Measurements from ENCODE around the gene SLC39A11.
"Not testable (repeated sequence)": the region's sequence is repeated elsewhere in the genome, so short reads cannot be mapped to it uniquely, and the experiment has no call there.

SLC39A11 gene

GRCh38 chr17:73071066-73071999 is 21.2 kb downstream of the SLC39A11 start:
- no peak for DNase-seq (ENCODE audit: low read depth in 2 of 2)

GRCh38 chr17:73069841-73070240 is 22.6 kb downstream of the SLC39A11 start:
- DNase-seq (ENCODE audit: low read depth in 2 of 2): no peak

- DNase-seq (ENCODE audit: low read depth in 2 of 2): no peak
Observed at GRCh38 chr17:73069164-73069770, 23.2 kb downstream of the SLC39A11 start.

DNA sequence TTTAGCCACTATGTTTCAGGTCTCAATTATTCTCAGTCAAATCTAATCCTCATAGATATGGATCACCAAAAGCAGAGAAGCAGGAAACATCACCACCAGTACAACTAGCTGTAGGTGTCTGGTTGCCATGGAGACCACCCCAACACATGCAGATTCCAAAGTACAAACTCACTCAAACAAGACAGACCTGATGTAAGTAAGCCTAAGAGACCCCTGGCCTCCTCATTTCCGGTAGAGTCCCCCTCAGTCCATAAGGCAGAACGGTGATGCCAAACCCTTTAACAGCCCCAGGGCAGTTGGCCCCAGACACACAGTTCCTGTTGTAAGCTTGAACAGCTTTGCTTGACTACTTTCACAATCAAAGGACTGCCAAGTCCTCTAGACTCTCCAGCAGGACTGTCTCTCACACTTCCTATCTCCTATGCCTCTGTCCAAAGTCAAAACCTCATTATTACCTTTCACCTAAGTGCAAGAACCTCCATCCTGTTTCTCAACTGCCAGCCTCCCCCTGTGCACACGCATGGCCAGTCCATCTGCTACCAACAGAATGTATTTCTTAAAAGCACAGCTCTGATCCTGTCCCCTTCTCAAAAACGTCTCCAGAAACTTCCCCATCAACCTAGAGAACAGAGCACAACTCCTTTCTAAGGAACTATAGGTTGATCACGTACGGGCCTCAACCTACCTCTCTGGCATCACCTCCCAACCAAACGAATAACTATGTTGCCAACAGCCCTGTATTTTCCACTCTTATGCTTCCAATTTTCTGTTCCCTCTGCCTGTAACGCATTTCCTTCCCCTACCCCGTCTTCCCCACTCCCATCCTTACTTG is 23.9 kb downstream of the SLC39A11 start:
- DNase-seq (ENCODE audit: low read depth in 2 of 2): no peak

DNA sequence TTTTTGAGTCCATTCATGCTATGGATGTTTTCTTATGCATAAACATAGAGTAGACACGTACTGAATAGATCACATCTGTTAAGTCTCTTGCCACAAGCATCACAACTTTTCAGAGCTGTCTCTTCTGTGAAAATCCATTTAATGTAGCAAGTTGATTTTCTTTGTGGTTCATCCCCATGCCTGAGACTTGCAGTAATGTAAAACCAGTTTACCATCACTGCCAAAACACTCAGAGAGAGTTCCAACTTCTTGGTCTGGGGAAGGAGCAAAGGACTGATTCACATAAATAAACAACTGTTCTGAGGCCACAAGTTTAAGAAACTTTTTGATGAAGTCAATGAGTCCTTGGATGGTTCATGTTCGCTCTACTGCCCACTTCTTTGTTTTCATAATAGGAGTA is 24.8 kb downstream of the SLC39A11 start:
- not testable (repeated sequence) for DNase-seq (ENCODE audit: low read depth in 2 of 2)

DNA sequence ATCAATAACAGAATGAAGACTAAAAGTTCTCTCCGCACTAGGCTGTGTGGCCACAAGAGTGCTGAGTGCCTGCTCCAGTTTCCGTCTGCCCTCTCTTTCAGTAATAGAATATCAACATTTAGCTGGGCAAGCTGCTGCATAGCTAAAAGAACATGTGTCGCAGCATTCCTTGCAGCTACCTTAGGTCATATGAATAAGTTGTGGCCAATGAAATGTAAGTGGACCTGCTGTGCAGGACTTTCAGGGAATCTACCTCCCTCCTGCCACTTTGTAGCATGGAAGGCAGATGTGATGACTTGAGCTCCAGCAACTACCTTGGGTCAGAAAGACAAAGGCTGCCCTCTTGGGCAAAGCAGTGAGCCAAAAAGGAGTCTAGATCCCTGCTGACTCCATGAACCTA is 25.4 kb downstream of the SLC39A11 start:
- DNase-seq (ENCODE audit: low read depth in 2 of 2): no peak

- DNase-seq (ENCODE audit: low read depth in 2 of 2): no peak
Observed at GRCh38 chr17:73066148-73066884, 26.2 kb downstream of the SLC39A11 start.

- no peak for DNase-seq (ENCODE audit: low read depth in 2 of 2)
Observed at GRCh38 chr17:73065376-73065775, 27.1 kb downstream of the SLC39A11 start.

- no peak for DNase-seq (ENCODE audit: low read depth in 2 of 2)
Observed at GRCh38 chr17:73064084-73064938, 28.2 kb downstream of the SLC39A11 start.

GRCh38 chr17:73062726-73063125 is 29.8 kb downstream of the SLC39A11 start:
- DNase-seq (ENCODE audit: low read depth in 2 of 2): no peak

DNA sequence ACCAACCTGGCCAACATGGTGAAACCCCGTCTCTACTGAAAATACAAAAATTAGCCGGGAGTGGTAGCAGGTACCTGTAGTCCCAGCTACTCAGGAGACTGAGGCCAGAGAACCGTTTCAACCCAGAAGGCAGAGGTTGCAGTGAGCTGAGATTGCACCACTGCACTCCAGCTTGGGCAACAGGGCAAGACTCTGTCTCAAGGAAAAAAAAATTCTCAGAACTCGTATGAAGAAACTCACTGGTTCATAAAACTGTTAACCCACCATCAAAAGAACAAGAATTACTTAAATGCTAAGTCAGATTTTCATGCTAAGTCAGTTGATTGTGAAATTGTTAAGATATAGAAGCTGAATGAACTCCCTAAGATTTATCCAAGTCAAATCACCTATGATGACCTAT is 31.3 kb downstream of the SLC39A11 start:
- DNase-seq (ENCODE audit: low read depth in 2 of 2): no peak

DNA sequence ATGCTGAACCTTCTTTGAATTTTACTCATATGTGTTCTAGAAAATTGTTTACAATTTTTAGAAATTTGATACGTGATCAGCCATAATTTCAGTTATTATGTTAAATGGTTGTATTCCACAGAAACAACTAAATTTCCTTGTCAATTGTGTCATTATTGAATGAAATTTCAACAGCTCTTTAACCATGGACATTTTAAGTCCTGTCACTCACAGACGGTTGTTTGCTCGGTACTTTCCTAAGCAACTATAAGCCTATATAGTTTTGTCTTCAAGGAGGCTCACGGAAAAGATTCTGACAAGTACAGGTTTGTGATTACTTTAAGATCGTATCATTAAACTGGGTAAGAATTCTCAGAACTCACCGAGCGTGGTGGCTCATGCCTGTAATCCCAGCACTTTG is 31.8 kb downstream of the SLC39A11 start:
- no peak for DNase-seq (ENCODE audit: low read depth in 2 of 2)

DNA sequence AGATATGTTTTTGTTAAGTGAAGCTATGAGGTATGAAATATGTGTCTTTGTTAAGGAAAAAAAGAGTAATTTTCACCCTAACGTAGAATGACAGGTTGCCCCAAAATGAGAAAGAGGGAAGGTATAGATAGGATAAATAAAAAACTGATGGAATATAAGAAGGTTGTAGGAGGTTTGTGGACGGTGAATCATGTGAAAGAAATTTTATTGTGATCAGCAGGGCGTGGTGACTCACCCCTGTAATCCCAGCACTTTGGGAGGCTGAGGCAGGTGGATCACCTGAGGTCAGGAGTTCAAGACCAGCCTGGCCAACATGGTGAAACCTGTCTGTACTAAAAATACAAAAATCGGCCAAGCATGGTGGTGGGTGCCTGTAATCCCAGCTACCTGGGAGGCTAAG is 32.8 kb downstream of the SLC39A11 start:
- DNase-seq (ENCODE audit: low read depth in 2 of 2): not testable (repeated sequence)

GRCh38 chr17:73058022-73058421 is 34.5 kb downstream of the SLC39A11 start:
- no peak for DNase-seq (ENCODE audit: low read depth in 2 of 2)

DNA sequence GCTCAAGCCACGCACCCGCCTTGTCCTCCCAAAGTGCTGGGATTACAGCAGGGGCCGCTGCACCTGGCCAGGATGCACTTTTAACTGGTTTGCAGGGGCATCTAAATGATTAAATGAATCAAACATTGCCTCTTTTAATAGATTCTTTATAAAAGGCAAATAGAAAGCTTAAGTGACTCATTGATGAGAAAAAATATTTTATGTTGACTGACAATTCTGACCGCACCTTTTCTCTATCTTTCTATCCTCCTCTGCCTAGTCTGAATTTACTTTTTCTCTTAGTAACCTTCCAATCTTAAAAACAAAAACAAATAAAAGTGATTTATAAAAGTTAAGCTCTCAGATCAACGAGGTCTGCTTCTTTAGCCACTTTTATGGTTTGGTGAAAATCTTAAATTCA is 35.3 kb downstream of the SLC39A11 start:
- DNase-seq (ENCODE audit: low read depth in 2 of 2): no peak

GRCh38 chr17:73052923-73053322 is 39.6 kb downstream of the SLC39A11 start:
- DNase-seq (ENCODE audit: low read depth in 2 of 2): no peak

- DNase-seq (ENCODE audit: low read depth in 2 of 2): no peak
Observed at GRCh38 chr17:73050797-73051196, 41.7 kb downstream of the SLC39A11 start.

DNA sequence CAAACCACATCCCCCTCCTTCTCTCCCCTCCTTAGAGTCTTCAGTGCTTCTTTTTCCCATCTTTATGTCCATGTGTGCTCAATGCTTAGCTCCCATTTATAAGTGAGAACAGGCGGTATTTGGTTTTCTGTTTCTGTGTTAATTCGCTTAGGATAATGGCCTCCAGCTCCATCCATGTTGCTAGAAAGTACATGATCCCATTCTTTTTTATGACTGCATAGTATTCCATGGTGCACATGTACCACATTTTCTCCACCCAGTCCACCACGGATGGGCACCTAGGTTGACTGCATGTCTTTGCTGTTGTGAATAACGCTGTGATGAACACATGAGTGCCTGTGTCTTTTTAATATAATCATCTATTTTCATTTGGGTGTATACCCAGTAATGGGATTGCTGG is 44.3 kb downstream of the SLC39A11 start:
- no peak for DNase-seq (ENCODE audit: low read depth in 2 of 2)

GRCh38 chr17:73045724-73046123 is 46.8 kb downstream of the SLC39A11 start:
- no peak for DNase-seq (ENCODE audit: low read depth in 2 of 2)

DNA sequence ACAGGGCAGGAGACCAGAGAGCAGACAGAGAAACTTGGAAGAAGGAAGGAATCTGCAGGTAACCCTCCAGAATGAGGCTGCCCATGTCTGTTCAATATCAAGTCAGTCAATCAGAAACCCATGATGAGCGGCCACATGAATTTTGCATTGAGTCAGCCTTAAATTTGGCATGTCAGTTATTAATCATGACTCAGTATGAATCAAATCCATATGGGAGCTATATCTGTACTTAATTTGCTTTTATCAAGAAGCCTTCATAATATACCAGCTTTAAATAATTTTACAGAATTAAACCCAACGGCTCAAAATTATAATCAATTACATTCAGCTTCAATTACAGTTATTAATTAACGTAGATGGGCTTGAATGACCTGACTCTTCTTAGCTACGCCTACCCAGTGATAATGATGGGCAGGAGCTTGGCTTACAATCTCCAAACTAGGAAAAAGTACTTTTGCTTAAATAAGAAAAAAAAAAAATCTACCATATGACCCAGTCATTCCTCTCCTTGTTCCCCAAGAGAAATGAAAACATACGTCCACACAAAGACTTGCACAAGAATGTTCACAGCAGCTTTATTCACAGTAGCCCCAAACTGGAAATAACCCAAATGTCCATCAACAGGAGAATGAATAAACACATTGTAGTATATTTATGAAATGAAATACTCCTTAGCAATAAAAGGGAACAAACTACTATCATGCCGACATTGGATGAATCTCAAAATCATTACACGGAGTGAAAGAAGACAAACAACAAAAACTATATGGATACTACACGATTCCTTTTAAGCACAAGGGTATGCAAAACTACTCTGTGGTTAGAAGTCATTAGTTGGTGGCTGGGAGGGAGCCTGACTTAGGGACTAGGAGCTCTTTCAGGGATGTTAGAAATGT is 48.6 kb downstream of the SLC39A11 start:
- DNase-seq (ENCODE audit: low read depth in 2 of 2): no peak
